GM18511 (cell line): ENCODE measurements around the gene ZNF710.
"Not testable (repeated sequence)": the region's sequence is repeated elsewhere in the genome, so short reads cannot be mapped to it uniquely, and the experiment has no call there.

ENCODE experiments used
- ATAC-seq: cut with Tn5 transposase; IDR thresholded peaks from one replicate; pipeline ENCODE4 v1.9.1; 2021; ENCODE audit warnings: mild to moderate bottlenecking, moderate library complexity; ENCODE audit not compliant: unreplicated experiment

ZNF710 gene

DNA sequence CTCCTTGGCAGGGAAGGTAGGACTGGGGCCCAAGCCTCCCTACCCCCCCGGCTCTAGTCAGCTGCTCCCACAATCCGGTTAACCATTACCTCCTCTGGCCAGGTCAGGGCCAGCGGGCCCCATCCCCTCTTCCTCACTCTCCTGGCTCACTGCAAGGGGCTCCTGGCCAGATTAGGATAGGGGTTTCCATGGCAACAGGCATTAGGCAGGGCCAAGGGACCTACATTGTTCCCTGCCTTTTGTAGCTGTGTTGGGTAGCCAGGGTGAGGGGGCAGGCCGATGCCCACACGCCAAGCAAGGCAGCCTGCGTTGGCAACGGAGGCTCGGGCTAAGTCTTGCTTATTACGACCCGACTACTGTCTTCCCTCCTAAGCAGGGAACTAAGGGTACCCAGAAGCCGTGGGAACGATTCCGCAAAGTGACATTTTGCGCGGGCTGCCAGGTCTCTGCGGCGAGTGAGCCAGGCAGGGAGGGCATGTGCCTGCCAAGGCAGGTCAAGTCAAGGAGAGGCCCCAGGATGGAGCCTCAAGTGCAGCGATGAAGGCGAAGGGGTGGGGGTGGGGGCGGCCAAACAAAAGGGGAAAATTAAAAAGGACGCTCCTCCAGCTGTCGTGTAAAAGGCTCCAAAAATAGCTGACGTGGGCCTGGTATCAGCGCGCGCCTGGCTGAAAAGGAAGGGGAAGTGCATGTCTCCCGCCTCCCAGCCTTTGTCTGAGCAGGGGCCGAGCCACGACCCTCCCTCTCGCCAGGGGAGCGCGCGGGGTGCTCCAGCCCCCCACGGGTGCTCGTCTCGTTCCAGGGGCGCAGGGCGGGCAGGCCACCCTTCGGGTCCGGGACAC is 100.2 kb downstream of the ZNF710 start:
- ATAC-seq = peak; percentile 13

- ATAC-seq = peak; percentile 69
Measured at GRCh38 chr15:90101969-90102890, 101.1 kb downstream of the ZNF710 start, which contains the start of gene IDH2. IDH2 (minus strand) TSS chr15:90102468; CDS start chr15:90102390, 78 bp downstream.

DNA sequence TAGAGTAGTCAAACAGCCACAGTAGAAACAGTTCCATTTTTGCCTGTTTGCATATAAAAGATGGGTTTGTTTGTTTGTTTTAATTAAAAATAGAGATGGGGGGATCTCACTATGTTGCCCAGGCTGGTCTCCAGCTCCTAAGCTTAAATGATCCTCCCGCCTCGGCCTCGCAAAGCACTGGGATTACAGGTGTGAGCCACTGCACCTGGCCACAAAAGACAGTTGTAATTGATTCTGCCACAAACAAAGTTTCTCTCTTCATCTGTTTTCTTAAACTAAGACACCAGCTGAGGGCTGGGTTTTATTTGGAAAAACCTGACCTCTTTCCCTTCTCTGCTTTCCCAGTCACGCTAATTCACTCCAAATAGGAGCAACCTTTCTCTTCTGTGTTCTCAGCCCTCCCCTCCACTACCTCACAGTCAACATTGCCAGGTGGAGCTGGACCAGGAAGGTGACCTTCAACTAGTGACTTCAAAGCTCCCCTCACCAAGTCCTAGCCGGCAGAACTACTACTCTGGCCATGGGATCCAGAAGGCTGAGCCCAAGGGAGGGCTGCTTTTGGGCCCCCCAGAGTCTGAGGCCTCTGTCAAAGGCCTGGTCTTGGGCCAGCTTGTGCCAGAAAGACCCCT is 102.7 kb downstream of the ZNF710 start:
- ATAC-seq = no peak

DNA sequence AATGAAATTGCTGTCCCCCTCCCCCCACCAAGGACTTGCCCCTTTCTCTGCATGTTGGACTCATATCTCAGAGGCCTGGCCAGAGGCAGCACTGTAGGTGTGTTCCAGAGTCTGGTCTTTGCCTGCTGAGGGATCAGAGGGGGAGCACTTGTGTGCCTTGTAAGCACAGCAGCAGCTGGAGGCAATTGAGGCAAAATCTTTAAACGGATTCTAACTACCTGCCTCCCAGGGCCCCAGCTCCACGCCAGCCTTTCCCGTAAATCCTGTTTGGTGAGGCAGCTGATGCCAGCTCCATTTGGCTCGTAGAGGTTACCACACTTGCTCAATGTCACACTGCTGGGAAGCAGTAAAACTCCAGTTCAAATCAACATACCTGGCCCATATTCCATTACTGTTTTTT is 103.4 kb downstream of the ZNF710 start:
- no peak for ATAC-seq

DNA sequence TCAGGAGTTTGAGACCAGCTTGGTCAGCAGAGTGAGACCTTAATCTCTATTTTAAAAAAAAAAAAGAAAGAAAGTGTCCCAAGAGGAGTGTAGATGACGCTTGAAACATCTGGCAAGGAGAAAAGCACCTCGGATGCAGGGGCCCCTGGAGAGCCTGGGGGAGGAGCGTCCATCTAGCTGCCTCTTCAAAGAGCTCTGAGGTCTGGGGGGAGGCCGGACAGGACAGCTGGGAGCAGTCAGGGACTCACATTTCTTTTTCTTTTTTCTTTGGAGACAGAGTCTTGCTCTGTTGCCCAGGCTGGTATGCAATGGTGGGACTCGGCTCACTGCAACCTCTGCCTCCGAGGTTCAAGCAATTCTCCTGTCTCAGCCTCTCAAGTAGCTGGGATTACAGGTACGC is 104.4 kb downstream of the ZNF710 start:
- no peak for ATAC-seq

DNA sequence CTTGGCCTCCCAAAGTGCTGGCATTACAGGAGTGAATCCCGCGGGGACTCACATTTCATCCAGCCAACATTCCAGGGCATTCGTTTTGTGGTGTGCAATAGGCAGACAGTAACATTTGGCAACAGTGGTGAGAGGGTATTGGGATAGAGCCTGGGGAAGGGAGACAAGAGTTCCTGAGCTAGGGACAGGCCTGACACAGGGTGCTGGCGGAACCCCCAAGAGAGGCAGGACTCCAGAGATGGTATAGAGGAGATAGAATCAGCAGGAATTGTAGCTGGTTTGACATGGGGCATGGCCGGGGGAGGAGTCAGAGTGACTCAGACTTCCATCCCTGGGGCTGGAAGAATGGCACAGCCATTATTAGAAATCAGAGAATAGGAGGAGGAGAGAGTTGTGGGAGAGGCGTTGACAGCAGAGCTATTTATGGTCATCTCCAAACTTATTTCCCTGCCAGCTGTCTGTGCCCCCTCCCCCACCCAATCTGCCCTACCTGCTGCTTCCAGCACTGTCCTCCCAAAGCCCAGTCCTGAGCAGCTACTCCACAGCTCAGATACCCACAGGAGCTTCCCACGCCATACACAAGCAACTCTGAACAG is 105.5 kb downstream of the ZNF710 start:
- ATAC-seq = no peak

- ATAC-seq = not testable (repeated sequence)
Measured at GRCh38 chr15:90108038-90108437, 106.9 kb downstream of the ZNF710 start.

- ATAC-seq = not testable (repeated sequence)
Measured at GRCh38 chr15:90109163-90109751, 108.1 kb downstream of the ZNF710 start.

DNA sequence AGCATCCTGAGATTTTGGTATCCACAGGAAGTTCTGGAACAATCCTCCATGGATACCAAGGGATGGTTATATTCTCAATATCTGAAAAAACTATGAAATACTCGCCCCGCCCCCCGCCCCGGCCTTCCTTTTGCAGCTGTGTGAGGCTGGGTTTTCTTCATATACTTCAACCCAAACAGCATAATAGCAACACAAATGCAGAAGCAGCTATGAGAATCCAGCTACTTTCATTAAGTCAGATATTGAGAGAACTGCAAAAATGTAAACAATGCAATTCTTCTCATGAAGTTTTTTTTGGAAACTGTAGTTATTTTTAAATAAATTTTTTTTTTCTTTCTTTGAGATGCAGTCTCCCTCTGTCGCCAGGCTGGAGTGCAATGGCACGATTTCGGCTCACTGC is 112.0 kb downstream of the ZNF710 start:
- no peak for ATAC-seq

GRCh38 chr15:90114451-90114901 is 113.4 kb downstream of the ZNF710 start:
- no peak for ATAC-seq

DNA sequence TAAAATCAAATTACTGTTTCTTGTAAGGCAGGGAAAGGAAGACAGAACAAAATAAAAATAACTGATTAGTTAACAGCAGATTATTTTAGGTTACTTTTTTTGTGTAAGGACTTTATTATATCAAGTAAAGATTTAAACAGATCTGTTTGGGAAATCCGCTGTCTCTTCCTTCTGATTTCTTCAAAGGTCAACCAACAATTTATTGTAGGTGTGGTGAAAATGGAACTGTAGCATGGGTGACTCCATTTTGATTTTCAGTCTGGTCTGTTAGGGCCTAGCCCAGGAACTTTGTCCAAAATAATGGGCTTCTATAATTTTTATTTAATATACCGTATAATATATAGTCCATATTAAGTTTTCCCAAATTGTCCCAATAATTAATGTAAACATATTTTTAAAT is 114.7 kb downstream of the ZNF710 start:
- ATAC-seq = no peak

DNA sequence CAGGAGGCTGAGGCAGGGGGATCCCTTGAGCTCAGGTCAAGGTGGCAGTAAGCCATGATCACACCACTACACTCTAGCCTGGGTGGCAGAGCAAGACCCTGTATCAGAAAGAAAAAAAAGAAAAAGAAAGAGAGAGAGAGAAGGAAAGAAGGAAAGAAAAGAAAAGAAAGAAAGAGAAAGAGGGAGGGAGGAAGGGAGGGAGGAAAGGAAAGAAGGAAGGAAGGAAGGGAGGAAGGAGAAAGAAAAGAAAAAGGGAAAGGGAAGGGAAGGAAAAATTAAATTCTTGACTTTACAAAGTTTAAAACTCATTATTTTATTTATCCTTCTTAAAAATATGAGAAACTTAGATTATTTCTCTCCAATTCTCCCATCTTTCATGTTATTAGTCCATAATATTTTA is 118.2 kb downstream of the ZNF710 start:
- no peak for ATAC-seq

- no peak for ATAC-seq
Measured at GRCh38 chr15:90121086-90121485, 120.0 kb downstream of the ZNF710 start.

GRCh38 chr15:90124507-90124906 is 123.4 kb downstream of the ZNF710 start:
- ATAC-seq = no peak

DNA sequence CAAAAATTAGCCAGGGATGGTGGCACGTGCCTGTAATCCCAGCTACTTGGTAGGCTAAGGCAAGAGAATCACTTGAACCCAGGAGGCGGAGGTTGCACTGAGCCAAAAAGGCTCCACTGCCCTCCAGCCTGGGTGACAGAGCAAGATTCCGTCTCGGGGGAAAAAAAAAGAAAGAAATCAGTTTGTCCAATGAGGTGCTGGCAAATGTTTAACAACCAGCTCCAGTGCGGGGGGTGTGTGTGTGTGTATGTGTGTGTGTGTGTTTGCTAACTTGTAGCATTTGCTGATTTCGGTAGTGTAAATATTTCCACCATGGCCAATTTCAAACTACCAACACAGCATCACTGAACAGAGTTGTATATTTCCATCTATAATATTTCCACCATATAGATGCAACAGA is 124.9 kb downstream of the ZNF710 start:
- no peak for ATAC-seq

DNA sequence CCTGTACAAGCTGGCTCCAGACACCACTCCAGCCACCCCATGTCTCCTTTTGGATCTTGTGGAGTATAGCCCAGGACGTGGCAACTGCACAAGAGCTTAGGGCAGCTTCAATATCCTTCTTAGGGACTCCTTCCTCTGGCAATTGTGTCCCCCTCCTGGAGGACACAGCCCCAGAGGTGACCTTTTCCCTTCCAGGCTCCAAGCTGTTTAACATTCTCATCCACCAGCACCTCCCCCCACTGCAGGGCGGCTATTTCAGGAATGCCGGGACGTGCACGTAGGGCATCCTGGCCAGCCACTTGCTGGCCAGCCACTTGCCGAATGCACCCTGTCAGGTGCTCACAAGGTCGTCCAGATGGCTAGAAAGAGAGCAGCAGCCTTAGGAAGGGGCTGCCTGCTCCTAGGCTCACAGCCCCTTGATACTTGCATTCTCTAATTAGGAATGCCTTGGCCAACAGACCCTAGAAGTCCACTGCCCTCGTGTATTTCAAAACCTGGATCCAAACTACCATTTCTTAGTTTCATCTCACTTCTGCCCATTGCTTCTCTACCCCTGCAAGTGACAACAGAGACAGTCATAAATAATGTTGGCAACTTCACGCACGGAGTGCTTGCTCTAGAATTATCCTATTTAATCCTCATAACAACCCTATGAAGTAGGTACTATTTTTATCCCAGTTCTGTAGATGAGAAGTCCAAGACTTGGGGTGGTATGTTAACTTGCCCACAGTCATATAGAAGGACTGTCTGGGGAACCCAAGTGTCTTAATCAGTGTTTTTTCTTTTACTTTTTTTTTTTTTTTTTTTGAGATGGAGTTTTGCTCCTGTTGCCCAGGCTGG is 125.7 kb downstream of the ZNF710 start:
- ATAC-seq = no peak

GRCh38 chr15:90130291-90130690 is 129.2 kb downstream of the ZNF710 start:
- no peak for ATAC-seq
